SH-SY5Y (cell line): Measurements from ENCODE around the gene RTCB.

Experiments
- GATA2 ChIP-seq: IDR thresholded peaks from 2 replicates; pipeline ENCODE4 v1.6.1; 2011; ENCODE audit warnings: mild to moderate bottlenecking, low read depth, low read length
- GATA3 ChIP-seq: IDR thresholded peaks from 2 replicates; pipeline ENCODE4 v1.6.1; 2011; ENCODE audit warnings: low read depth, mild to moderate bottlenecking, low read length, moderate library complexity

- TF ChIP-seq GATA2: no peak
- no peak for TF ChIP-seq GATA3
Observed at GRCh38 chr22:32410459-32410858, 1.6 kb downstream of the RTCB start.
